Measurements from ENCODE around the gene LFNG. TPM values are rescaled to one million over a fixed set of nuclear protein-coding genes. Genes with fewer than 3 reads are reported as not detected.
A peak's percentile ranks its signal among the peaks of the same experiment; 100 is the strongest.

LFNG gene
- total RNA-seq, 1 donor from 2014 or later = 4.5 TPM

- FAIRE-seq (no peak), DNase-seq (ENCODE audit: low read depth) (no peak)
- Histone ChIP-seq H3K4me3 (ENCODE audit: low read depth, low read length) (no peak overlapping the region), H3K36me3 (ENCODE audit: control insufficient read depth, insufficient read depth, low read length) (no peaks in the 10 kb centered on the region), H3K27me3 (ENCODE audit: control insufficient read depth, insufficient read depth, low read length) (no peaks in the 10 kb centered on the region)
- no peak for TF ChIP-seq CTCF (IDR thresholded peaks at IDR 0.05; ENCODE audit: insufficient read depth, low read length, severe bottlenecking)
These were observed 14.2 kb upstream of the LFNG start for GRCh38 chr7:2505401-2505800.

- TF ChIP-seq CTCF (IDR thresholded peaks at IDR 0.05; ENCODE audit: insufficient read depth, low read length, severe bottlenecking) = no peak
- no peak for DNase-seq (ENCODE audit: low read depth)
- H3K4me3 ChIP-seq (ENCODE audit: low read depth, low read length) = no peak overlapping the region
- no peaks in the 10 kb centered on the region for H3K27me3 ChIP-seq (ENCODE audit: control insufficient read depth, insufficient read depth, low read length)
- H3K36me3 ChIP-seq (ENCODE audit: control insufficient read depth, insufficient read depth, low read length) = no peaks in the 10 kb centered on the region
- no peak for FAIRE-seq
These were observed 12.2 kb upstream of the LFNG start for GRCh38 chr7:2507208-2507916.

GRCh38 chr7:2507917-2508306 lies 11.7 kb upstream of the LFNG start:
- no peak for TF ChIP-seq CTCF (IDR thresholded peaks at IDR 0.05; ENCODE audit: insufficient read depth, low read length, severe bottlenecking)
- DNase-seq (ENCODE audit: low read depth) = no peak
- Histone ChIP-seq H3K4me3 (ENCODE audit: low read depth, low read length) (no peak overlapping the region), H3K36me3 (ENCODE audit: control insufficient read depth, insufficient read depth, low read length) (no peaks in the 10 kb centered on the region), H3K27me3 (ENCODE audit: control insufficient read depth, insufficient read depth, low read length) (no peaks in the 10 kb centered on the region)
- FAIRE-seq = no peak

GRCh38 chr7:2508327-2509215 lies 11.0 kb upstream of the LFNG start:
- no peak for TF ChIP-seq CTCF (IDR thresholded peaks at IDR 0.05; ENCODE audit: insufficient read depth, low read length, severe bottlenecking)
- Histone ChIP-seq H3K27me3 (ENCODE audit: control insufficient read depth, insufficient read depth, low read length) (no peaks in the 10 kb centered on the region), H3K4me3 (ENCODE audit: low read depth, low read length) (no peak overlapping the region), H3K36me3 (ENCODE audit: control insufficient read depth, insufficient read depth, low read length) (no peaks in the 10 kb centered on the region)
- FAIRE-seq (no peak), DNase-seq (ENCODE audit: low read depth) (peak; percentile 70)

- FAIRE-seq (no peak), DNase-seq (ENCODE audit: low read depth) (no peak)
- Histone ChIP-seq H3K36me3 (ENCODE audit: control insufficient read depth, insufficient read depth, low read length) (no peaks in the 10 kb centered on the region), H3K4me3 (ENCODE audit: low read depth, low read length) (no peak overlapping the region), H3K27me3 (ENCODE audit: control insufficient read depth, insufficient read depth, low read length) (no peaks in the 10 kb centered on the region)
- no peak for TF ChIP-seq CTCF (IDR thresholded peaks at IDR 0.05; ENCODE audit: insufficient read depth, low read length, severe bottlenecking)
These were observed 10.2 kb upstream of the LFNG start for GRCh38 chr7:2509298-2509906.

Data from bronchial epithelial cell (primary cell).